ENCODE measurements around the gene UQCC3. TPM values are rescaled to one million over a fixed set of nuclear protein-coding genes. Genes with fewer than 3 reads are reported as not detected.
"Not testable (repeated sequence)": the region's sequence is repeated elsewhere in the genome, so short reads cannot be mapped to it uniquely, and the experiment has no call there.

UQCC3 gene
- polyA plus RNA-seq, 12 donors = 4.2 to 6.5 (median 4.7) TPM; not detected in 2

DNA sequence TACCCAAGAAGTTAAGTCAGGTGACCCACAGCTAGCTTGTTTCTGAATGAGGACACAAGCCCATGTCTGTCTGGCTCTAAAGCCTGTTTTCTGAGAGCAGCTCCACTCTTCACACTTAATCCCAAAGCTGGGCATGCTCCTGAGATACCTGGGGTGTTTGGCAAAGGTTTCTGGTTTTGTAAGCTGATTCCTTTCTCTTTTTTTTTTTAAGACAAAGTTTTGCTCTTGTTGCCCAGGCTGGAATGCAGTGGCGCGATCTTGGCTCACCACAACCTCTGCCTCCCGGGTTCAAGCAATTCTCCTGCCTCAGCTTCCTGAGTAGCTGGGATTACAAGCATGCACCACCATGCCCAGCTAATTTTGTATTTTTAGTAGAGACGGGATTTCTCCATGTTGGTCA is 22.2 kb downstream of the UQCC3 start:
- not testable (repeated sequence) for DNase-seq

DNA sequence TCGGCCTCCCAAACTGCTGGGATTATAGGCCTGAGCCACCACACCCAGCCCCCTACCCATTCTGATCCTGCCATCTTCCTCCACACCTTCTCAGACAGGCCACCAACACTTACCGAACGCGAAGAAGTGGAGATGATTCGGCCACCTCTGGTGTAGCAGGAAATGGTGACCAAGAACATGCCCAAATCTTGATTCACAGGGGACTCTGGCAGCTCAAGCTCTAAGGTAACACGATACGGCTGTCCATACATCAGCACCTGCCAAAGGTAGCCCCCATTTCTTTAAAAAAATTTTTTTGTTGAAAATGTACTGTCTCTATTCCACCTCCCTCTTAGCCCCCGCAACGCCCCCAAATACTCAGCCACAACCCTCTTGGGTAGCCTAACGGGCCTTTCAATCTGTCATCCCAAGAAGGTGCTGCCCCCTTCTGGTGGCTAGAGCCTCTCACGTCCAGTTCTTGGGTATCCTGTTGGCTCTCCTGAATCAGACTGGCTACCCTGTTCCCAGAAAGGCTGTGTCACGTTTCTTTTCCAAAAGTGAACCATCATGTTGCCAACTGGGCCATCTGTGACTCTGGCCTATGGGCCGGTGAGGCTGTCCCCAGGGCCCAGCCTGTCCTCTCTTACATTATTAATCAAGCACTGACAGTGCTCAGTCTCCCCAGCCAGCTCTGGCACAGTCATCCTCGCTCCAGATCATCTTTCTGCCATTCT is 23.1 kb downstream of the UQCC3 start:
- peak; percentile 80 for DNase-seq

DNA sequence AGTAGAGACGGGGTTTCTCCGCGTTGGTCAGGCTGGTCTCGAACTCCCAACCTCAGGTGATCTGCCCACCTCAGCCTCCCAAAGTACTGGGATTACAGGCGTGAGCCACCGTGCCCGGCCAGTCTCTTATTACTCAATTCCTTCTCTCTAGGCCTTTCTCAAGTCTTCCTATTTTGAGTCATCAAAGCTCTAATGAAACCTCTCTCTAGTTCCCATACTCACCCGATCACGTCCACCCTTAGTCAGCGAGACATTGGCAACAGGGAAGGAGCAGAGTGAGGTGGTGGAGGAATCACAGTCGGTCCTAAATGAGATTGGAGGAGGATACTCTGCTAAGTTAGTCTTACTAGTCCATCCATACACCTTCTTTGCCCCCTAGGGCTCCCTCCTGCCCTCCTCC is 30.8 kb downstream of the UQCC3 start:
- DNase-seq = no peak

DNA sequence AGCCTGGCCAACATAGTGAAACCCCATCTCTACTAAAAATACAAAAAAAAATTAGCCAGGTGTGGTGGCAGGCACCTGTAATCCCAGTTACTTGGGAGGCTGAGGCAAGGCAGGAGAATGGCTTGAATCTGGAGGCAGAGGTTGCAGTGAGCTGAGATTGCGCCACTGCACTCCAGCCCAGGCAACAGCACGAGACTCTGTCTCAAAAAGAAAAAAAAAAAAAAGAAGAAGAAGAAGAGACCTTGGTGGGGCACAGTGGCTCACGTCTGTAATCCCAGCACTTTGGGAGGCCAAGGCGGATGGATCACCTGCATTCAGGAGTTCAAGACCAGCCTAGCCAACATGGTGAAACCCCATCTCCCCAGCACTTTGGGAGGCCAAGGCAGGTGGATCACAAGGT is 32.4 kb downstream of the UQCC3 start:
- DNase-seq = not testable (repeated sequence)

DNA sequence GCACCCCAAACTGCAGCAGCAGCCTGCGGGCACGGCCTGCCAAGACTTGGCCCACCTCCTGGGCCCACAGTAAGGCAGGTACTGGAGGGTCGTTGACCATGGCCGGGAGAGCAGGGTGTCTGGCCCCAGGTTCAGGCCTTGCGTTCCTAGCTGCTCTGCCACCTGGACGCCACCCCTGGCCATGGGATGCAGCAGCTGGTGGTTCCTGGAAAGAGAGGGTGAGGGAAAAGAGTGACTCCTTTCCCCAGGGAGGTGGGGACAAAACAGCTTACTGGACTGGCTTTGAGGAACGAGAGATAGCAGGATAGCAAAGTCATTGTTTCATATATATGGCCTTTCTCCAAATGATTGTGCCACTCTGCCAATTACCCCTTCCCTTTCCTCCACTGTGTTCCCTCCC is 33.9 kb downstream of the UQCC3 start:
- DNase-seq = no peak

DNA sequence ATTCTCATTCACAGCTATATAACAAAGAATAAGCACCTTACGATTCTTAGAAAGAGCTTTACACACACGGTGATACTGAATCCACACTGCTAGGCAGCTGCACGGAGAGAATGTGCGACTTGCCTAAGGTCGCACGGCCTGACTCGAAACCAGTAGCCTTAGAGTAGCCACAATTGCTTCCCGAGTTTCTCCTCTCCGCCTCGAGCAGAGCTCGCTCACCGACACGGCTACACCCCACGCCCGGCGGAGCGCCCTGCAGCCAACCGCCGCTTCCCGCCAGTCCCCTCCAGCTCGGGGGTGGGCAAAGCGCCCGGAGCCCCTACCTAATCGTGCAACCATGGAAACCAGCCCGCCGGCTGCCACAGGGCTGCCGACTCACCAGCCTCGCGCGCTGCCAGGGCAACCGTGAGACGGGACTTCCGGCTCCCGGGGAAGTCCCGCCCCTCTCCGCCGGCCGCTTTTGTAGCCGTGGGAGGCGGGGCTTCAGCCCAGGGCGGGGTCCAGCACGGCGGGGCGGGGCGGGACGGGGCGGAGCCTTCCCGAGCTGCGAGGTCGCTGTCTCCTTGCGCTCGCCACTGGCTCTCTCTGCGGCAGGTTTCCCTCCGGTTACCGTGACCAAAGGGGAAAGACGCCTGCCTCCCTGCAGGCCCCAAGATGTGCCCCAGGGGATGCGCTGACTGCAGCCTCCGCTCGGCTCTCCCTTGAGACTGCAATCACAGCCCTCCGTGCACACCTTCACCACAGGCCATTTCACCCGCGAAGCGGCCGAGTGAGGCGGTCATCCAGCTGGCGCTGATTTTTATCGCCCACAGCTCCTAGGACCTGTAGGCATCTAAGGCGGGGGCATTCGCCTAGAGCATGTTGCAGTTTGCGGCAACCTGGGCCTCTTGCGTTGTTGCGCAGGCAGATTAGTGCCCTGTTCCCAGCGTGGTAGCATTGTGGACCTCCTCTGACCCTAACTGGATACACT is 34.7 kb downstream of the UQCC3 start:
- DNase-seq = peak; percentile 90

DNA sequence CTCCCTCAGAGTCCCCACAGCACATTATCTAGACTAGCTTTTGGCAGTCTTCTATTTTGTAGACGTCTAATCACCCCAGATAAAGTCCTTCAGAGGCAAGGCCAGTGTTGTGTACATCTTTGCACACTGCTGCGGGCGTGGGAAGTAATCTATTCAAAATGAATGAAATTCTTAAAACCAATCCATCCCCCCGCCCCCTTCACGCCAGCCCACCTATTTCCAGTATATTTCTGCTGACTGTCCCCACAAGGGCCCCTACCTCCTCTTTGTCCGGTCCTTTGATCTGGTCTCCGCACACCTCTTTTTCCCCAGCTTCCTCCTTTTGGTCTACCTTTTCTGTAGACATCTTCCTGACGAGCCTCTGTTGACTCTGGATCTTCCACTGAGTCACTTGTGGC is 35.4 kb downstream of the UQCC3 start:
- DNase-seq = no peak

DNA sequence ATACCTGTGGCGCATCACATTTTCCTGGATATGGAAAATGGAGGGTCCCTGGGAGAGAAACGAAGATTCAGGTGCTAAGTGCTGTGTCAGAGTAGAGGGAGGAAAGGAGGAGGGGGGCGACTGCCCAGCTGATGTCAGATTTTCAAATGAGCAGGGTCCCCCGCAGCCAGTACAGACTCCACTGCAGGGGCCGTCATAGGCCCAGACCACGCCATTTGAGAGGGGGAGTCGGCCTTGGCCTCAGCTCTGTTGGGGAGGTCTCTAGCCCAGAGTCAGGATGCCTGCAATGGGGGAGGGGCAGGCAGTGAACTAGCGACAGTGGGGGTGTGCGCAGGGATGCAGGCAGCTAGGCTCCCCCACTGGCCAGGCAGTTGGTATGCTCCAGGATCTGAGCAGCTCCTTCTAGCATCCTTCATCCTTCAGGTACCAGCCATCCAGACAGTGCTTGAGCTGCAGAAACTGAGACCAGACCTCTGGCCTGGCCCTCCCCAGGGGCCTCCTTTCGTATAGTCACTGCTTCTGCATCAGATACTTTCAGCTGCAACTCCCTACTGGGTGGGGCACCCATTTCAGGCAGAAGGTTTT is 35.9 kb downstream of the UQCC3 start, which contains the start of the genes BSCL2 and GNG3:
TSS of gene BSCL2 (minus strand) at position 148 of the 585 bp plus-strand sequence. CDS start 229 bp downstream, outside the sequence.
TSS of gene GNG3 (plus strand) at position 400 of the 585 bp plus-strand sequence. CDS start 620 bp downstream, outside the sequence.
- no peak for DNase-seq

DNA sequence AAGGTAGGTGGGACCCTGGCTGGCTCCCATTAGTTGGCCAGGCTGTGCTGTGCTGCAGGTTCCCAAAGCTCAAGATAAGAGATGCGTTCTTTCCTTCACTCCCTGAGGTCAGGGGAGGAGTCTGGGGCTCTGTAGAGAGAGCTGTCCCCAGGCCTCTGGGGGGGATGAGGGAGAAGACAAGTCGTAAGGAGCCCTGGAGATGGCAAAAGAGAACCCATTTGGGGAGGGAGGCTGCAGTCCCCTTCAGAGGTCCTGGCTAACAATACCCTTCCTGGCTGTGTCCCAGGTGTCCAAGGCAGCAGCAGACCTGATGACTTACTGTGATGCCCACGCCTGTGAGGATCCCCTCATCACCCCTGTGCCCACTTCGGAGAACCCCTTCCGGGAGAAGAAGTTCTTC is 36.9 kb downstream of the UQCC3 start:
- no peak for DNase-seq

DNA sequence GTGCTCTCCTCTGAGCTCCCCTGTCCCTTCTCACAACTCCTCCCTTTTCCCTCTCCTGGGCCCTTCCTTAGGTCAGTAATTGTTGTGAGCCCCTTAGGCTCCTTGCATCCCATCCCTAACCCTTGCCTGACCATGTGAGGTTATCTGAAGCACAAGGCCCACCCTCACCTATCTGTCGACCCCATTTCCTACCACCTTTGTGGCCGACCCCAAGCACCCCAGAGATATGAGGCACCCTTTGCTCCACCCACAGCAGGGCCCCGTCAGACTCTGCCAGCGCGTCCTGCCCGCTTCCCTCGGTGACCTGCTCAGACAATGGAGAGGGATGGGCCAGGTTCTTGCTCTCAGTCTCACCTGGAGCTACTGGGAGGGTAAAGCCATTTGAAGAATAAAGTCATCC is 37.3 kb downstream of the UQCC3 start:
- DNase-seq = no peak

DNA sequence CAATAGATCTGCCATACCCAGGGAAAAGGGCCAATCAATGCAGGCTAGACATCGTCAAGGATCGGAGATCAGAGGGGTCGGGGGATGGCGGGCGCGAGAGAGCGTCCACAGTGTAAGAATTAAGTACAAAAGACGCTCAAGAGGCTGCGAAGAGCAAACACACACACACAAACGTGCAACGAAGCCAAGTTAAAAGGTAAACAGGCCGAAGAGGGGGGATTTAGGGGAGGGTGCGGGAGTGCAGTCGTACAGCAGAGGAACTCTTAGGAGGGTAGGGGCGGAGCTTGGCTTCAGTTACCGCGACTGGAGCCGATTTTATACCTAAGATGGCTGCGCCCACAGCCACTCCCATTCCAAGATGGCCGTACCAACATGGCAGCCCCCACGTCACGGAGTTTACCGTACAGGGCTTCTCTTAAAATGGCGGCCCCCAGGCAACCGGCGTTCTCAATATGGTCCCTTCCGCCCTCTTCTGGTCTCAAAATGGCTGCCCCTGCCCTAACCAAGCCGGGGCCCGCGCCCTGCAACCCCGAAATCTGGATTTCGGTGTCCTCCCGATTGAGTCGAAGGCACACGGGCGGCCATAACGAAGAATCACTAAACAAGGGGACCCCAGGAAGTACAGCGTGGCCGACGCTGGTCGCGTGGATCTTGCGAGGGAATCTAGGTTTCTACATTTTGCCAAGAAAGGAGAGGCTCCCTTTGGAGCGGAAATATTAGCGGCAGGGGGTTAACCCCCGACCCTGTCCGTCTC is 38.0 kb downstream of the UQCC3 start:
- DNase-seq = peak; percentile 99

DNA sequence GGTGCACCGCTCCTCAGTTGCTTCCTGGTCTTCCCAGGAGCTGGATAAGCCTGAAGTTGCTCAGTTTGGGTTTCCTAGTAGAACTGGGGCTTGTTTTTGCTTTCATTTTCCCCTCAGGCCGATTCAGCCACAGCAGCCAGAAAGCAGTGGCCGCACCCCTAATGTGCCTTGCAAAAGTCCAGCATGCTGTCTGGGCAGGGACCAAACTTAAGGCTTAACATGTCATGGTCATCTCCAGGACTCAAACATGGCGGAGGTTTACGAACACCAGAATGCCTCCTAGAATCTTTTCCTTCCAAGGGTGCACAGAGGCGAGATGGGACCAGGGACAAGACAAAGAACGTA is 38.5 kb downstream of the UQCC3 start:
- no peak for DNase-seq

DNA sequence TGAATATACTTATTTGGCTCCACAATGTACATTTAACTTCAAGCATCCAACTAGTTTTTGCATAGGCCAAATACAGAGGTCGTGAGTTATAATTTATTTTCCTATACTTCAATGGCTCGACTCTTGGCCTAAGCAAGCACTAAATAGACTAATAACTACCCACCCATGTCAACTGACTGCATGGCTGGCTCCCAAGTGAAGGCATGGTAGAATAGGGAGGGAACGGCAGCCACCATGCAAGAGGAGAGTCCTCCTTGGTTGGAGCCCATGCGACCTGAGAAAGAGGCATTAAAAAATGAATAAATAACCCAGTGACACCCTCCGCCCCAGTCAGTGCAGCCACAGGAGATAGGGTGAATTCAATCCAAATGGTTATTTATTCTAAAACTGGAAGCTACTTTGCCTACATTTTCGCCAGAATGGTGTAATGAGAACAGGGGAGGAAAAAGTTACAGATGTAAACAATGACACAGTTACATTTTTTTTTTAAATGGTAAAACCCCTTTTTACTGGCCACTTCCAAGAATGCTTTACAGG is 40.9 kb downstream of the UQCC3 start:
- no peak for DNase-seq

DNA sequence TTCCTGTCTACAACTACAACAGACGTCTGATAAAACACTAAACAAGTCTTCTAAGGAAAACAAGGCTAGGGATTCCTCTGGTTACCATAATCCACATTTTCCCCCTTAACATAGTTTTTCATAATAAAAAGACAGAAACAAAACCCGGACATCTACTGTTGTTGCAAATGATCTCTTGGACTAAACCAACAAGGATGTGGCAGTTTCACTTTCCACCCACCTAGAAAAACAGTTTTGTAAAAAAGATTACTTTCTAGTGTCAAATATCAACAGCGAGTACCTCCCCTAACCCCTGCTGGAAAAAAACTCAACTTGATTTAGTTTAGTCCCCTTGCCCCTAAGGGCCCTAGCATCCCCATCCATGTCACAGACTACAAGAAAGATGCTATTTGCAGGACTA is 41.4 kb downstream of the UQCC3 start:
- DNase-seq = no peak

DNA sequence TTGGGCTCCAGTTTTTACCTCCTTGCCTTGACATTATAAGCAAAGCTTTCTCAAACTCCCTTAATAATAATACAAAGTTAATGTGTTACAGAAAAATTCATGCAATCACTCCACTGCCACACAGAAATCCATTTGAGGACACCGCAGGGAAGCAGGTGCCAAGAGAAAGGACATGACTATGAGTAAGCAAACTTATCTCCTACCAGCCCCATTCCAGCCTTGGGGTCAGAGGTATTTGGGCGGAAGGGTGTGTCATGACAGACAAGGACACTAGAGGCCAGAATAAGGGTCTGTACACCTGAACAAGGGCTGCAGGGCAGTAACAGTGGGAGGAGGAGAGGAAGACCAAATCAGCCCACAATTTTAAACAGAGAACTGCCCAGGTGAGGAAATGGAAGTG is 41.9 kb downstream of the UQCC3 start:
- DNase-seq = no peak

DNA sequence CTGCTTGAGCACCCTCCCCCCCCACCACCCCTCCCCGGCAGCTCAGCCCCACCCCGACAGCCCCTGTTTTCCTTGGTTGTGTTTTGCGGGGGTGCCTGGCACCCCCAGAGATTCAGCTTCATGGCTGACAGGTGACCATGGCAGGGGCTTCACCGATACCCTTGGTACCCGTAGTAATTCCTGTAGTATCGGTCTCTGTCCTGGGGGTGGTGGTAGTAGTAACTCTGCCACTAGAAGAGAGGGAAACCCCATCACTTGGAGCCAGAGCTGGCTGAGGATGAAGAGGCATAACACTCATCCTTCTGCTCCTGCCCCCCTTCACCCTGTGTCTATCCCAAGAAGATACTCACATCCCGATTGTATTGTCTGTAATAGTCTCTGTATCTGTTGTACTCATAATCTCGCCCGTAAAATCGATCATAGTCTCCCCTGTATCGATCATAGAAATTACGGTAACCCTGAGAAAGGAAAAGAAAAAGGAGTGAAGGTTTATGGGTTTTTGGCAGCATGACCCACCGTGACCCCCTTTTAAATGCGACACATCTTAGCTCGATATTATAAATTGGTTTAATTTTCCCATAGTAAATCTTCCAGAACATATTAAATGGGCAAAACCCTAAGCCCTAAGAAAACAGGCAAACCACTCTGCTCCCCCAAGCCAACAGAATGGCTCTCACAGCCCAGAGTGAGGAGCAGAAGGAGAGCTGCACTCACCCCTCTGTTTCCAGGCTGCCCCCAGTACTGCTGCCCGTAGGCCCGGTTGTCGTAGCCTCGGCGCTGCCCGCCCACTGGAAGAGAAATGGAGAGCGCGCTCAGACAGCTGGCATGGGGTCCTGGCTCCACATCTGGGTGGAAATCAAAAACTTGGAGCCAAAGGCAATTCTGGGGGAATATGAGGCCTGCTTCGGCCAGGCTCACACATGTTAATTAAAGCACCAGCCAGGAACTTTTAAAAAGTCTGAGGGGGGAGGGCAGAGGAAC is 44.0 kb downstream of the UQCC3 start:
- DNase-seq = no peak

DNA sequence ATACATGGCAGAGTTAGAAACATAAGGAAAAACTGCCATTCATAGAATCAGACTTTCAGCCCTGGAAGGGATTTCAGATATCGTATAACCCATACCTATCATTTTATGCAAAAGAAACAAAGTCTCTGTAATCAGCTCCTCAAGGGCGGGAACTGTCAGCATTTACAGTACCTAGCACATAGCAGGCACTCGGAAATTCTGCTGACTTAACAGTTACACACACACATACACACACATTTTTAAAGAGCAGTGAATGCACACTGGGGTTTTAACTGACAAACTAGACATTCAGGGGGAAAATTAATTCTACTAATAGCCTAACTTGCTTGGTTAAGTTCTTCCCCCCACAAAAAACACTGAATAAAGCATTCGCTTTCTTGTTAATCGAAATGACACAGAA is 44.7 kb downstream of the UQCC3 start:
- no peak for DNase-seq

DNA sequence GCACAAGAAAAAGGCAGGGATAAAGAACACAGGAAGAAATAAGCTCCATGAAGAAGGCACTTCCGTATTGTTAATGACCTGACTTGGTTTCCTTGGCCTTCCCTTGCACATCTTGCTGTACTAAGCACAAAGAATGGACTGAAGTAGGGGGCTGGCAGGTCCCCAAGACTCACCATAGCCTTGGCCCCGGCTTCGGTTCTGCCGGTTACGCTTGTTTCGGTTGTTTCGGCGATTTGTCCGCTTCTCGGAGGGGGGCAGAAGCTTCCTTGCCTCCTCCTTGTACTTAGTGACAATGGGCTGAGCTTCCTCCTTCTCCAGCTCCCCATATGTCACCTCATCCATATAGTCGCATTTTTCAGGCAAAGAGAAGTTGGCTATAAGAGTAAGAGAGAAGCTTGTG is 45.3 kb downstream of the UQCC3 start:
- no peak for DNase-seq

DNA sequence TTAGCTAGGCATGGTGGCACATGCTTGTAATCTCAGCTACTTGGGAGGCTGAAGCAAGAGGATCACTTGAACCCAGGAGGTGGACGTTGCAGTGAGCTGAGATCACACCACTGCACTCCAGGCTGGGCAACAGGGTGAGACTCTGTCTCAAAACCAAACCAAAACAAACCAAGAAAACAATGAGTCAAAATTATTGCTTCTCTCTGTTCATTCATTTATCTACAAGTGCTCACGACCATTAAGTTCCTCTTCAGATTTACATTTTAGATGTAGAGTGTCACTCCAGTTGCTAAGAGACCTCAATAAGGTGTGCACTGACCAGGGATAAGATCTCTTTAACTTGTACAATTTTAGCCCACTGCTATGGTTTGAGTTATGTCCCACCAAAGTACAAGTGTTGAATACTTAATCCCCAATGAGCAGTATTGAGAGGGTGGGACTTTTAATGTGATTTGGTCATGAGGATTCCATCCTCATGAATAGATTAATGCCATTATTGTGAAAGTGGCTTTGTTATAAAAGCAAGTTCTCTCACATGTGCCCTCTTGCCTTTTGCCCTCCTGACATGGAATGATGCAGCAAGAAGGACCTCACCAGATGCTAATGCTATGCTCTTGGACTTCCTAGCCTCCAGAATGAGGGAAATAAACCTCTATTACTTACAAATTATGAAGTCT is 48.0 kb downstream of the UQCC3 start:
- DNase-seq = no peak

DNA sequence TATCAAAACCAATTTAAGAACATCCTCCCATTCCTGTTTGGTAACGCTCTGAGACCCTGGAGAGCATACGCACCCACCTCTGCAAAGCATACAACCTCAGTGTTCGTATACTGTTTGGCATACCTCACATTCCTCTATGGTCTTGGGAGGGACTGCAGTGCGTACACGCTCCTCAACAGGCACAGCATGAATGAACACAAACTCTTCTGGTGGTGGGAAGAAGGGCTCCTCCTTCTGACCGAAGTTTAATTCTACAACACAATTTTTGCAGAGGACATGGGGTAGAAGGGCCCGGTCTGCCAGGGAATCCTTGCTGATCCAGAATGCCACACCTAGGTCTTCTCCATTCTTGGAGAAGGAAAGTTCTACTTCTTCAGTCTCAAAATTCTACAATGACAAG is 50.5 kb downstream of the UQCC3 start:
- no peak for DNase-seq

All from muscle of arm (tissue), 12 donors.